Neural progenitor cell (in vitro differentiated cells): ENCODE results near the gene DACT1.

Source experiments
- CTCF ChIP-seq: fragments of 200-600 bp; sonication (generic); IDR thresholded peaks from 2 replicates; pipeline ENCODE4 v1.5.1; 2017; ENCODE audit warnings: antibody characterized with exemption, mild to moderate bottlenecking
- EZH2 ChIP-seq: fragments of 200-600 bp; sonication (generic); IDR thresholded peaks from 2 replicates; pipeline ENCODE4 v1.6.1; 2017; ENCODE audit warnings: antibody characterized with exemption, mild to moderate bottlenecking, moderate library complexity

- no peak for TF ChIP-seq CTCF
- no peak for TF ChIP-seq EZH2
Measured at GRCh38 chr14:58669556-58670200, 31.9 kb downstream of the DACT1 start.
